ENCODE results near the gene DENND5A.

DNA sequence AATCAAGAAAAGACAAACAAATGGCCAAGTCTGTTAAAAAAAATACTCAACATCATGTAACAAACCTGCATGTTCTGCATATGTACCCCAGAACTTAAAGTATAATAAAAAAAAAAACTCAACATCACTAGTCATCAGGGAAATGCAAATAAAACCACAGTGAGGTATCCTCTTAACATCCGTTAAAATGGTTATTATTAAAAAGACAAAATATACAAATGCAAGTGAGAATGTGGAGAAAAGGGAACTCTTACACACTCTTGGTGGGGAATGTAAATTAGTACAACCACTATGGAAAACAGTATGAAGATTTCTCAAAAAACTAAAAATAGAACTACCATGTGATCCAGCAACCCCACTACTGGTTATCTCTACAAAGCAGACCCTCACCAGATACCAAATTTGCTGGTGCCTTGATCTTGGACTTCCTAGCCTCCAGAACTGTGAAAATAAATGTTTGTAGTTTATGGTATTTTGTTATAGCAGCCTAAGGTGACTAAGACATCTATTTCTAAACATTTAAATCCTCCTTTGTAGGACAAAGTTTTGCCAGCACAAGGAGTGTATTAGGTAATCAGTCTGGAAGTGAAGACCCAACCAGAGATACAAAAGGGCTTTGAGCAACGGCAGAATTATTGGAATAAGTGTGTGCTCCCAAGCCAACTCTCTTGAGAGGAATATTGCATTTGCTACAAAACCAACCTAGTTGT, 141.4 kb downstream of the DENND5A start:
- no peak for TF ChIP-seq POLR2A (IDR thresholded peaks at IDR 0.05)
- TF ChIP-seq, protein P1, sequence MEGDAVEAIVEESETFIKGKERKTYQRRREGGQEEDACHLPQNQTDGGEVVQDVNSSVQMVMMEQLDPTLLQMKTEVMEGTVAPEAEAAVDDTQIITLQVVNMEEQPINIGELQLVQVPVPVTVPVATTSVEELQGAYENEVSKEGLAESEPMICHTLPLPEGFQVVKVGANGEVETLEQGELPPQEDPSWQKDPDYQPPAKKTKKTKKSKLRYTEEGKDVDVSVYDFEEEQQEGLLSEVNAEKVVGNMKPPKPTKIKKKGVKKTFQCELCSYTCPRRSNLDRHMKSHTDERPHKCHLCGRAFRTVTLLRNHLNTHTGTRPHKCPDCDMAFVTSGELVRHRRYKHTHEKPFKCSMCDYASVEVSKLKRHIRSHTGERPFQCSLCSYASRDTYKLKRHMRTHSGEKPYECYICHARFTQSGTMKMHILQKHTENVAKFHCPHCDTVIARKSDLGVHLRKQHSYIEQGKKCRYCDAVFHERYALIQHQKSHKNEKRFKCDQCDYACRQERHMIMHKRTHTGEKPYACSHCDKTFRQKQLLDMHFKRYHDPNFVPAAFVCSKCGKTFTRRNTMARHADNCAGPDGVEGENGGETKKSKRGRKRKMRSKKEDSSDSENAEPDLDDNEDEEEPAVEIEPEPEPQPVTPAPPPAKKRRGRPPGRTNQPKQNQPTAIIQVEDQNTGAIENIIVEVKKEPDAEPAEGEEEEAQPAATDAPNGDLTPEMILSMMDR (IDR thresholded peaks at IDR 0.05) = no peak

Measured in esophagus squamous epithelium (tissue), 4 donors.